PC-9 (cell line): ENCODE data around the gene PDE4D.

ENCODE experiments used
- EZH2 ChIP-seq: fragments of 200-600 bp; sonication (generic); IDR thresholded peaks from 2 replicates; pipeline ENCODE4 v1.8.0; 2017; ENCODE audit warnings: antibody characterized with exemption, low read depth
- TF ChIP-seq, protein P1 (sequence below): fragments of 200-600 bp; sonication (generic); conservative IDR thresholded peaks from 2 replicates; pipeline ENCODE4 v1.6.1; 2017; ENCODE audit warnings: mixed run types, antibody characterized with exemption, mild to moderate bottlenecking, moderate library complexity

DNA sequence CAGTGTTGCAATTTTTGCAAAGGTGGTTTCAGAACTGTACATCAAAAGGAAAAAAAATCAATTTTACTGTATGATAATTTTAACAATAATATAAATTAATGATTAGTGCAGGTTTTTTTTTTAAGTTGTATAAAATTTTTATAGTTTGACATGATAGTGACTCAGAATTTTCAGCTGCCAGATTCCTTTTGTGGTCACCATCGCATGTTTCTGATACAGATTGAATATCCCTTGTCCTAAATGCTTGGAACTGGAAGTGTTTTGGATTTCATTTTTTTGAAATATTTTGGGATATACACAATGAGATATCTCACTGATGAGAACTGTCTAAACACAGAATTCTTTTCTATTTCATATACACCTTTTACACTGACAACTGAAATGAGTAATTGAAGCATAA is 949.3 kb downstream of the PDE4D start:
- TF ChIP-seq, protein P1, sequence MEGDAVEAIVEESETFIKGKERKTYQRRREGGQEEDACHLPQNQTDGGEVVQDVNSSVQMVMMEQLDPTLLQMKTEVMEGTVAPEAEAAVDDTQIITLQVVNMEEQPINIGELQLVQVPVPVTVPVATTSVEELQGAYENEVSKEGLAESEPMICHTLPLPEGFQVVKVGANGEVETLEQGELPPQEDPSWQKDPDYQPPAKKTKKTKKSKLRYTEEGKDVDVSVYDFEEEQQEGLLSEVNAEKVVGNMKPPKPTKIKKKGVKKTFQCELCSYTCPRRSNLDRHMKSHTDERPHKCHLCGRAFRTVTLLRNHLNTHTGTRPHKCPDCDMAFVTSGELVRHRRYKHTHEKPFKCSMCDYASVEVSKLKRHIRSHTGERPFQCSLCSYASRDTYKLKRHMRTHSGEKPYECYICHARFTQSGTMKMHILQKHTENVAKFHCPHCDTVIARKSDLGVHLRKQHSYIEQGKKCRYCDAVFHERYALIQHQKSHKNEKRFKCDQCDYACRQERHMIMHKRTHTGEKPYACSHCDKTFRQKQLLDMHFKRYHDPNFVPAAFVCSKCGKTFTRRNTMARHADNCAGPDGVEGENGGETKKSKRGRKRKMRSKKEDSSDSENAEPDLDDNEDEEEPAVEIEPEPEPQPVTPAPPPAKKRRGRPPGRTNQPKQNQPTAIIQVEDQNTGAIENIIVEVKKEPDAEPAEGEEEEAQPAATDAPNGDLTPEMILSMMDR, result no peak
- TF ChIP-seq EZH2, result no peak
